Stimulated activated memory B cell treated with anti-CD40 and anti-IgM and Interleukin-4, amounts not matched to agents 10 μg/mL and 1 μg/mL and 100 μg/mL, for 72 hours (primary cell): ENCODE measurements around the gene CACNA1E.
A peak's percentile ranks its signal among the peaks of the same experiment; 100 is the strongest.

ENCODE experiments used
- ATAC-seq: fragments of 150-1000 bp; cut with Tn5 transposase; 2 replicates; pipeline ENCODE4 v1.10.0; 2021
- H3K27ac Mint-ChIP-seq: one replicate; pipeline ENCODE4 v1.8.0; 2022; ENCODE audit warnings: mild to moderate bottlenecking, mixed read lengths
- H3K27me3 Mint-ChIP-seq: one replicate; pipeline ENCODE4 v1.8.0; 2022; ENCODE audit warnings: mixed read lengths
- H3K36me3 Mint-ChIP-seq: one replicate; pipeline ENCODE4 v1.8.0; 2022; ENCODE audit warnings: mixed read lengths
- H3K4me1 Mint-ChIP-seq: one replicate; pipeline ENCODE4 v1.8.0; 2022; ENCODE audit warnings: mixed read lengths
- H3K4me3 Mint-ChIP-seq: one replicate; pipeline ENCODE4 v1.8.0; 2022; ENCODE audit warnings: mild to moderate bottlenecking, moderate library complexity, mixed read lengths
- H3K9me3 Mint-ChIP-seq: one replicate; pipeline ENCODE4 v1.8.0; 2022; ENCODE audit warnings: mixed read lengths

Gene CACNA1E

DNA sequence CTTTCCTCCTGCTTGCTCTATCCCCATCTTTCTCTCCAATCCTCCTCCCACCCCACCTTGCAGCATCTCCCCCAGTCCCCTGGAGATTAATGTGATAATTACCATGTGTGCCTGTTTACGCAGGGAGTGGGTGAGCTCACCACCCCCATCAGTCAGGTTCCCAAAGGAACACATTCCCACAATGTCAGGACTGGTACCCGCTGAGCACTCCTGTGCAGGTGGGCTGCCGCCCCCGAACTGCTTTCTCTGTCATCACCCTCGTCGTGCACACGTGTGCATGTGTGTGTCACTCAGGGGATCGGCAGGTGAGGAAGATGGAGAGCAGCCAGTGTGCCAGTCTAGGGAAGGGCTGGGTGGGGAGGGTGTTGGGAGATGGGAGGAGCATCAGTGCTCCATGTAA is 163.4 kb downstream of the CACNA1E start:
- Mint-ChIP-seq H3K9me3 (no peaks in the 10 kb centered on the region), H3K36me3 (peaks cover under 1% of the 10 kb centered on the region), H3K4me3 (no peak overlapping the region), H3K27ac (no peak overlapping the region), H3K4me1 (peaks cover 9% of the 10 kb centered on the region), H3K27me3 (peaks cover 31% of the 10 kb centered on the region)
- ATAC-seq, result no peak

DNA sequence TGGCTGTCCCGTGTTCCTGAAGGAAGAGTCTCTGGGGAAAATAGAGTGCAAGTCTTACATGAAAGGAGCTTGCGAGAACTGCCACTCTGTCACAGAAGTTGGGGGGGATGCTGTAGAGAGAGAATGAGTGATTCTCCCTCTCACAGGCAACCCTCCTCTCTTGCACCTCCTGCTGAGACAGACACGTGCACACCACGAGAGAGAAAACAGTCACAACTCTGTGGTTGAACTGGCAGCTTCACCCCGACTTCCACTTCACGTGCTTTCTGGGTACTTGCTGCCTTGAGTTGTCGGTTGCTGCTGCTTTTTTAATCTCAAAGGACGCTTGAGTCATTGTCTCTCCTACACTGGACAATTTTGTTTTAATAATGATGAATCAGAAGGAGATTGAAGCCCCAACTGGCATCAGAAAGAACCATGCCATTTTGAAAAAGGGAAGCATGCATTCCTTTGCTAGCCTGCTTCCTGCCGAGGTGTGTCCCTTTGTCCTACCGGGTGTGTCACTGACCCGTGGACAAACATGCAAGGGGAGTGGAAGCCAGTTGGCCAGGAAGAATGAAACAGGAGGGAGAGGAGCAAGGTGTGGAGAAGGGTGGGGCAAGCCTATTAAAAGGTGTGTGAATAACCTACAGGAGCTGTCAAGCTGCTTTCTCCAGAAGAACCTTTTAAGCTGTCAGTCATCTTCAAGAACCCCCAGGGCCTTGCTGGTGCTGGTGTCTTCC is 164.2 kb downstream of the CACNA1E start:
- Mint-ChIP-seq H3K27me3 (peaks cover 31% of the 10 kb centered on the region), H3K4me1 (peaks cover 9% of the 10 kb centered on the region), H3K36me3 (peaks cover 7% of the 10 kb centered on the region), H3K27ac (no peak overlapping the region), H3K9me3 (no peaks in the 10 kb centered on the region), H3K4me3 (no peak overlapping the region)
- ATAC-seq, result no peak

GRCh38 chr1:181651276-181651675 is 168.0 kb downstream of the CACNA1E start:
- Mint-ChIP-seq H3K4me1 (peaks cover 9% of the 10 kb centered on the region), H3K4me3 (no peak overlapping the region), H3K9me3 (peaks cover 3% of the 10 kb centered on the region), H3K36me3 (peaks cover 13% of the 10 kb centered on the region), H3K27me3 (peaks cover 17% of the 10 kb centered on the region), H3K27ac (no peak overlapping the region)
- ATAC-seq, result no peak

DNA sequence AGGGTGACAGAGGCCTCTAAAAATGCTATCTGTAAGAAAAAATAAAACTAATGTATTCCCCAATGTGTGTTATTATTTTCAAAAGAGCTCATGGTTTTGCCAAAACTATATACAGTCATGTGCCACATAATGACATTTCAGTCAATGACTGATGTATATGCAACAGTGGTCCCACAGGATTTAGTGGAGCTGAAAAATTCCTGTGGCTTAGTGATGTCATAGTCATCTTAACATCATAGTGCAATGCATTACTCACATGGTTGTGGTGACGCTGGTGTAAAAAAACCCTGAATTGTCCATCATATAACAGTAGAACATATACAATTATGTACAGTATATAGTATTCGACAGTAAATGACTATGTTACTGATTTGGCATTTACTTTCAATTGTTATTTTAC is 172.4 kb downstream of the CACNA1E start:
- Mint-ChIP-seq H3K9me3 (peaks cover 3% of the 10 kb centered on the region), H3K4me3 (no peak overlapping the region), H3K27me3 (no peaks in the 10 kb centered on the region), H3K36me3 (peaks cover 13% of the 10 kb centered on the region), H3K27ac (no peak overlapping the region), H3K4me1 (no peaks in the 10 kb centered on the region)
- no peak for ATAC-seq

DNA sequence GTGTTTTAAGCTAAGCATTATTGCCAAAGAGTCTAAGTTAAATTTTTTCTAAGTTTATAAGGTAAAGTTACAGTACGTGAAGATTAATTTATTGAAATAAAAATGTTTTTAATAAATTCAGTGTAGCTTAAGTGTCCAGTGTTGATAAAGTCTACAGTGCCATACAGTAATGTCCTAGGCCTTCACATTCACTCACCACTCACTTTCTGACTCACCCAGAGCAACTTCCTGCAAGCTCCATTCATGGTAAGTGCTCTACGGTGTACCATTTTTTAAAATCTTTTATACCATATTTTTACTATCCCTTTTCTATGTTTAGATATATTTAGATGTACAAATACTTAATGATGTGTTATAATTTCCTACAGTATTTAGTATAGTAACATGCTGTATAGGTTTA is 173.2 kb downstream of the CACNA1E start:
- Mint-ChIP-seq H3K27me3 (no peaks in the 10 kb centered on the region), H3K4me3 (no peak overlapping the region), H3K9me3 (peaks cover 7% of the 10 kb centered on the region), H3K36me3 (peaks cover 13% of the 10 kb centered on the region), H3K27ac (no peak overlapping the region), H3K4me1 (no peaks in the 10 kb centered on the region)
- ATAC-seq, result no peak

DNA sequence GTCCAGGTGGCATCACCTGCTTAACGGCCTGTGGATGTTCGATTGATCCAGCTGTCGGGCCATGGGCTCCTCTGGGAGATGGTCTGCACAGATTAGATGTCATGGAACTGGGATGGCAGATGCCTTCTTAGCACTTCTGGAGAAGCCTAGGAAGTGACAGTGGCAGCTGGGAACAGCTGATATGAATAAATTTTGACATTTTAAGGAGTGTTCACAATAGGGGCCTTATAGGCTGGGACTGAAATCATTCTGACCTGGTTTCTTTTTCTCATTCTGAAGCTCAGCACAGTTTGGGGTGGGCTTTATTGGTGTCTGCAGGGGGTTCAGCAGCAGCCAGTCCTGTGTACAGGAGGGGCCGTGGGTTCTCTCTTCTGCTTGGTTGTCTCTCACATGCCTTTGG is 175.3 kb downstream of the CACNA1E start:
- no peak overlapping the region for H3K4me3 Mint-ChIP-seq
- no peaks in the 10 kb centered on the region for H3K27me3 Mint-ChIP-seq
- no peak for ATAC-seq
- peaks cover 7% of the 10 kb centered on the region for H3K9me3 Mint-ChIP-seq
- H3K4me1 Mint-ChIP-seq, result no peaks in the 10 kb centered on the region
- peaks cover 6% of the 10 kb centered on the region for H3K36me3 Mint-ChIP-seq
- H3K27ac Mint-ChIP-seq, result no peak overlapping the region

DNA sequence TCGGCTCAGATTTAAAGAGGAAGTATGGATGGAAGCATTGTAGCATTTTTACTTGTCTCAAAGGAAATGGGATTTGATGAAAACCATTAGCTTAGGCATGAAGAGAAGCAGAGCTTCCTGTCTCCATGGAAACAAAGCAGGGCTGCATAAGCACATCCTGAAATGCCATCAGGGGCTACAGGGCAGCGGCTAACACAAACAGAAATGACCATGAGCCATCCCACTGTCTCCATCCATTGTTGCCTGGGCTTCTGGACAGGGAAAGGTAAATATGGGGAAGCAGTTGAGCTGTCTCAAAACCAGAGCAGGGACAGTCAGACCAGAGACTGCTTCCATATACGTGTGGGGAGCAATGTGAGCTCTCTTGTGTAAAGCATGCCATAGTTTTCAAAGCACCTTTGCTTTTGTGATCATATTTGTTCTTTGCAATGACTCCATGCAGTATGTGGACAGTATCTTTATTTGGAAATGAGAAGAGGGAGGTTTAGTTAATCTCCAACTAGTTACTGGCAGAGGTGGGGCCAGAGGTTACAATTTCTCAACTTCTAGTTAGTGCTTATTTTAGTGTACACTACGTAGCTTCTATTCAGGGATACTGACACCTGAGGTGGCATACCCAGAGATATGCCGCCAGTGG is 176.1 kb downstream of the CACNA1E start:
- no peaks in the 10 kb centered on the region for H3K4me1 Mint-ChIP-seq
- peaks cover 6% of the 10 kb centered on the region for H3K36me3 Mint-ChIP-seq
- ATAC-seq, result no peak
- no peak overlapping the region for H3K4me3 Mint-ChIP-seq
- H3K9me3 Mint-ChIP-seq, result peaks cover 7% of the 10 kb centered on the region
- H3K27me3 Mint-ChIP-seq, result peaks cover 4% of the 10 kb centered on the region
- no peak overlapping the region for H3K27ac Mint-ChIP-seq

- peaks cover 9% of the 10 kb centered on the region for H3K27me3 Mint-ChIP-seq
- no peaks in the 10 kb centered on the region for H3K4me1 Mint-ChIP-seq
- no peak for ATAC-seq
- peaks cover under 1% of the 10 kb centered on the region for H3K36me3 Mint-ChIP-seq
- H3K27ac Mint-ChIP-seq, result no peak overlapping the region
- H3K9me3 Mint-ChIP-seq, result peaks cover 4% of the 10 kb centered on the region
- no peak overlapping the region for H3K4me3 Mint-ChIP-seq
Observed at GRCh38 chr1:181660621-181661020, 177.3 kb downstream of the CACNA1E start.

- Mint-ChIP-seq H3K4me1 (no peaks in the 10 kb centered on the region), H3K27me3 (peaks cover 9% of the 10 kb centered on the region), H3K4me3 (no peak overlapping the region), H3K9me3 (peaks cover 4% of the 10 kb centered on the region), H3K36me3 (no peaks in the 10 kb centered on the region), H3K27ac (no peak overlapping the region)
- ATAC-seq, result no peak
Observed at GRCh38 chr1:181661569-181661968, 178.3 kb downstream of the CACNA1E start.

- Mint-ChIP-seq H3K9me3 (peaks cover 4% of the 10 kb centered on the region), H3K27ac (no peak overlapping the region), H3K4me1 (no peaks in the 10 kb centered on the region), H3K4me3 (no peak overlapping the region), H3K27me3 (peaks cover 9% of the 10 kb centered on the region), H3K36me3 (no peaks in the 10 kb centered on the region)
- no peak for ATAC-seq
Observed at GRCh38 chr1:181662606-181663005, 179.3 kb downstream of the CACNA1E start.

- Mint-ChIP-seq H3K4me3 (no peak overlapping the region), H3K27me3 (peaks cover 9% of the 10 kb centered on the region), H3K36me3 (no peaks in the 10 kb centered on the region), H3K9me3 (peaks cover 4% of the 10 kb centered on the region), H3K4me1 (no peaks in the 10 kb centered on the region), H3K27ac (no peak overlapping the region)
- no peak for ATAC-seq
Observed at GRCh38 chr1:181664543-181664942, 181.2 kb downstream of the CACNA1E start.

- Mint-ChIP-seq H3K27me3 (peaks cover 21% of the 10 kb centered on the region), H3K36me3 (no peaks in the 10 kb centered on the region), H3K9me3 (peaks cover 3% of the 10 kb centered on the region), H3K4me3 (no peak overlapping the region), H3K27ac (no peak overlapping the region), H3K4me1 (no peaks in the 10 kb centered on the region)
- ATAC-seq, result no peak
Observed at GRCh38 chr1:181669246-181669645, 185.9 kb downstream of the CACNA1E start.

- Mint-ChIP-seq H3K4me1 (no peaks in the 10 kb centered on the region), H3K36me3 (no peaks in the 10 kb centered on the region), H3K4me3 (no peak overlapping the region), H3K27ac (no peak overlapping the region), H3K27me3 (peaks cover 14% of the 10 kb centered on the region), H3K9me3 (peaks cover 3% of the 10 kb centered on the region)
- ATAC-seq, result peak; percentile 29
Observed at GRCh38 chr1:181674617-181675016, 191.3 kb downstream of the CACNA1E start.

DNA sequence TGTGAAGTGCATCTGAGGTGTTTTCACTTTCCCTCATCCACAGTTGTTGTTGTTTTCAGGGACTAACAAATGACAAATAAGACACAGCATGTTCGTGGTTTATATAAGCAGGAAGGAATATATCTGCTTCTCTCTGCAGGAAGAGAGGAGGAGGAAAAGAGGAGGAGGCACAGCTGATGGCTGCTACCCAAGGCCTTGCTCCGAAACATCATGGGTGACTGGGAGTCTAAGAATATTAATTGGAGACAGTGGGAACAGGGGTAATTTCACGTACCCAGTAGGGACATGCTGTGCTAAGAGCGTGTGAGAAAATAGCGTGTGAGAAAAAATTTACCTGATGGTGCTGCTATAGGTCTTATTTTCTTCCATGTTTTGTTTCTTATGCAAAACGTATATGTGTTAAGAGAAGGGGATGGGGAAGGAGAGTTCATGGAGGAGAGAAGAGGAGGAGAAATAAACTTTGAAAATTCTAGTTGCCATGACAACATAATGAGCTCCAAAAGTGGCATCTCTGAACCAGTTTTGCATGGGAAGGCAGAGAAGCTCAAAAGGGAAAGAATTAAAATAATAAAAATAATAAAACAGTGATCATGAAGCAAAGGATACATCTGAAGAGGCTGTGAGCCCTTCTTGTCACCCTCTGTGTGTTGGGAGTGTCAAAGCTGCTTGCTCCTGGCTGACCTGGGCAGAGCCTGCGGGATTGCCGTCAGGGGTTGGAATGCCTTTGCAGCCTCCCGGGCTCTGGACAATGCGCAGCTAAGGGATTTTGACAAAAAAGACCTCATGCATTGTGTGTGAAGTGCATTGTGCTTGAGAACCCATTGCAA is 192.0 kb downstream of the CACNA1E start:
- Mint-ChIP-seq H3K9me3 (peaks cover 3% of the 10 kb centered on the region), H3K4me3 (no peak overlapping the region), H3K27ac (no peak overlapping the region), H3K27me3 (peaks cover 14% of the 10 kb centered on the region), H3K36me3 (no peaks in the 10 kb centered on the region), H3K4me1 (no peaks in the 10 kb centered on the region)
- no peak for ATAC-seq

DNA sequence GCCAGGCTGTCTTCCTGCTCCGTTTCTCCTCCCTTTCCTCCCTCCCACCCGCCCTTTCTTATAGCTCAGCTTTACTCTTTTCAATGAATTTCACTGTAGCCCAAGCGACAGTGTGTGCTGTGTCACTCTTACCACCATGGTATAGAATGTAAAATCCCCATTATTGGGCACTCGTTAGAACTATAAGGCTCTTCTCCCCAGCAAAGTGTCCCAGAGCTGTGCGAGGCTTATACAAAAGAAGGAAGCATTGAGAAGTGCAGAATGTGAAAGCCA is 192.5 kb downstream of the CACNA1E start:
- H3K4me1 Mint-ChIP-seq, result no peaks in the 10 kb centered on the region
- no peak for ATAC-seq
- peaks cover 19% of the 10 kb centered on the region for H3K27me3 Mint-ChIP-seq
- H3K36me3 Mint-ChIP-seq, result no peaks in the 10 kb centered on the region
- no peak overlapping the region for H3K27ac Mint-ChIP-seq
- no peak overlapping the region for H3K4me3 Mint-ChIP-seq
- peaks cover 3% of the 10 kb centered on the region for H3K9me3 Mint-ChIP-seq

GRCh38 chr1:181676269-181676668 is 193.0 kb downstream of the CACNA1E start:
- Mint-ChIP-seq H3K9me3 (peaks cover 3% of the 10 kb centered on the region), H3K27ac (no peak overlapping the region), H3K4me1 (no peaks in the 10 kb centered on the region), H3K36me3 (no peaks in the 10 kb centered on the region), H3K4me3 (no peak overlapping the region), H3K27me3 (peaks cover 22% of the 10 kb centered on the region)
- peak; percentile 63 for ATAC-seq
